H9 (cell line): ENCODE results near the gene LGALS12. TPM values are rescaled to one million over a fixed set of nuclear protein-coding genes. Genes with fewer than 3 reads are reported as not detected.
A peak's percentile ranks its signal among the peaks of the same experiment; 100 is the strongest.
"Not testable (repeated sequence)": the region's sequence is repeated elsewhere in the genome, so short reads cannot be mapped to it uniquely, and the experiment has no call there.

ENCODE experiments used
- DNase-seq: peaks from one replicate; pipeline ENCODE4 v3.0.0-alpha.2; 2017
- H2AFZ ChIP-seq: one replicate; pipeline ENCODE4 v1.6.1; 2013; ENCODE audit warnings: mild to moderate bottlenecking, low read length, control low read depth, moderate library complexity
- H2AK5ac ChIP-seq: 2 replicates; pipeline ENCODE4 v1.6.1; 2013; ENCODE audit warnings: low read length, control low read depth, mixed read lengths; ENCODE audit not compliant: insufficient read length
- H2BK120ac ChIP-seq: one replicate; pipeline ENCODE4 v1.6.1; 2013; ENCODE audit warnings: low read depth, mild to moderate bottlenecking, low read length, control low read depth, inconsistent platforms; ENCODE audit not compliant: poor library complexity, severe bottlenecking
- H2BK12ac ChIP-seq: 2 replicates; pipeline ENCODE4 v1.6.1; 2013; ENCODE audit warnings: low read length, control low read depth, mixed read lengths, low read depth; ENCODE audit not compliant: insufficient read length
- H2BK15ac ChIP-seq: 2 replicates; pipeline ENCODE4 v1.6.1; 2013; ENCODE audit warnings: low read depth, low read length, control low read depth
- H2BK20ac ChIP-seq: one replicate; pipeline ENCODE4 v1.6.1; 2013; ENCODE audit warnings: low read depth, mild to moderate bottlenecking, low read length, control low read depth, inconsistent platforms; ENCODE audit not compliant: poor library complexity, severe bottlenecking
- H2BK5ac ChIP-seq: 2 replicates; pipeline ENCODE4 v1.6.1; 2013; ENCODE audit warnings: low read length, control low read depth, mixed read lengths; ENCODE audit not compliant: insufficient read length
- H3K14ac ChIP-seq: 2 replicates; pipeline ENCODE4 v1.6.1; 2013; ENCODE audit warnings: low read length, control low read depth; ENCODE audit not compliant: insufficient read depth
- H3K18ac ChIP-seq: 2 replicates; pipeline ENCODE4 v1.6.1; 2013; ENCODE audit warnings: low read depth, mild to moderate bottlenecking, mixed read lengths, low read length, control low read depth; ENCODE audit not compliant: insufficient read length
- H3K23ac ChIP-seq: 2 replicates; pipeline ENCODE4 v1.6.1; 2013; ENCODE audit warnings: low read length, control low read depth, mixed read lengths, low read depth; ENCODE audit not compliant: insufficient read length
- H3K23me2 ChIP-seq: 2 replicates; pipeline ENCODE4 v1.6.1; 2013; ENCODE audit warnings: low read depth, mild to moderate bottlenecking, mixed read lengths, low read length, control low read depth; ENCODE audit not compliant: insufficient read length, poor library complexity, severe bottlenecking
- H3K27ac ChIP-seq: 2 replicates; pipeline ENCODE4 v1.5.1; 2013; ENCODE audit warnings: low read length, control low read depth, mixed read lengths, low read depth; ENCODE audit not compliant: insufficient read length
- H3K27me3 ChIP-seq: 2 replicates; pipeline ENCODE4 v1.6.1; 2013; ENCODE audit warnings: low read length, control low read depth, inconsistent platforms; ENCODE audit not compliant: insufficient read depth
- H3K4ac ChIP-seq: 2 replicates; pipeline ENCODE4 v1.6.1; 2013; ENCODE audit warnings: low read depth, mild to moderate bottlenecking, control low read depth, inconsistent platforms, low read length, moderate library complexity
- H3K4me1 ChIP-seq: 2 replicates; pipeline ENCODE4 v1.6.1; 2013; ENCODE audit warnings: low read length, control low read depth, inconsistent platforms; ENCODE audit not compliant: insufficient read depth
- H3K4me2 ChIP-seq: 2 replicates; pipeline ENCODE4 v1.6.1; 2013; ENCODE audit warnings: low read length, control low read depth, mixed read lengths; ENCODE audit not compliant: insufficient read length, insufficient read depth
- H3K56ac ChIP-seq: 2 replicates; pipeline ENCODE4 v1.6.1; 2013; ENCODE audit warnings: low read depth, mild to moderate bottlenecking, mixed read lengths, low read length, control low read depth; ENCODE audit not compliant: insufficient read length
- H3K79me1 ChIP-seq: 2 replicates; pipeline ENCODE4 v1.6.1; 2013; ENCODE audit warnings: low read depth, mild to moderate bottlenecking, moderate library complexity, low read length, control low read depth, inconsistent platforms; ENCODE audit not compliant: insufficient read depth, poor library complexity, severe bottlenecking
- H3K79me2 ChIP-seq: 2 replicates; pipeline ENCODE4 v1.6.1; 2013; ENCODE audit warnings: low read length, control low read depth, inconsistent platforms; ENCODE audit not compliant: insufficient read depth
- H3K9ac ChIP-seq: 2 replicates; pipeline ENCODE4 v1.6.1; 2013; ENCODE audit warnings: low read length, control low read depth, mixed read lengths; ENCODE audit not compliant: insufficient read length; ENCODE audit errors: extremely low read depth
- H3K9me3 ChIP-seq: one replicate; pipeline ENCODE4 v1.6.1; 2013; ENCODE audit warnings: low read depth, low read length, inconsistent platforms; ENCODE audit not compliant: control insufficient read depth
- H3T11ph ChIP-seq: one replicate; pipeline ENCODE4 v1.6.1; 2013; ENCODE audit warnings: mild to moderate bottlenecking, low read length, control low read depth, inconsistent platforms
- H4K20me1 ChIP-seq: one replicate; pipeline ENCODE4 v1.6.1; 2013; ENCODE audit not compliant: control insufficient read depth, insufficient read length, insufficient read depth
- H4K5ac ChIP-seq: 2 replicates; pipeline ENCODE4 v1.6.1; 2013; ENCODE audit warnings: low read depth, mild to moderate bottlenecking, mixed read lengths, low read length, control low read depth; ENCODE audit not compliant: insufficient read length
- H4K8ac ChIP-seq: replicated peaks from 2 replicates; pipeline ENCODE4 v1.6.1; 2013; ENCODE audit warnings: low read length, control low read depth, mixed read lengths, low read depth; ENCODE audit not compliant: insufficient read length
- H4K91ac ChIP-seq: 2 replicates; pipeline ENCODE4 v1.6.1; 2013; ENCODE audit warnings: low read depth, mild to moderate bottlenecking, moderate library complexity, mixed read lengths, low read length, control low read depth; ENCODE audit not compliant: insufficient read length
- H3K27ac Mint-ChIP-seq, 3 experiments: 2 replicates in 2 of 3; 3 replicates in 1 of 3; pipeline ENCODE4 v1.8.0; 2020 to 2021; ENCODE audit warnings: mixed read lengths in 3 of 3, mild to moderate bottlenecking in 1 of 3, moderate library complexity in 1 of 3
- H3K27me3 Mint-ChIP-seq: 2 replicates; pipeline ENCODE4 v1.8.0; 2021; ENCODE audit warnings: low read depth, mild to moderate bottlenecking, moderate library complexity, mixed read lengths
- H3K36me3 Mint-ChIP-seq, 3 experiments: 2 replicates in 2 of 3; 3 replicates in 1 of 3; pipeline ENCODE4 v1.8.0; 2020 to 2021; ENCODE audit warnings: low read depth in 3 of 3, mixed read lengths in 3 of 3; ENCODE audit not compliant: insufficient read depth in 1 of 3
- H3K4me1 Mint-ChIP-seq, 2 experiments: 2 replicates each; pipeline ENCODE4 v1.8.0; 2020; ENCODE audit warnings: mixed read lengths in 2 of 2
- H3K4me3 Mint-ChIP-seq, 2 experiments: 2 replicates in 1 of 2; 3 replicates in 1 of 2; pipeline ENCODE4 v1.8.0; 2020 to 2021; ENCODE audit warnings: mild to moderate bottlenecking in 2 of 2, mixed read lengths in 2 of 2, moderate library complexity in 1 of 2
- H3K9me3 Mint-ChIP-seq, 2 experiments: 2 replicates in 1 of 2; 3 replicates in 1 of 2; pipeline ENCODE4 v1.8.0; 2020; ENCODE audit warnings: mild to moderate bottlenecking in 2 of 2, mixed read lengths in 2 of 2, moderate library complexity in 1 of 2
- WGBS: extraction: QIAGEN DNeasy Blood & Tissue Kit; methylation state at CpG from one replicate; pipeline ENCODE4 v1.1.7; 2013; ENCODE audit warnings: missing lambda C conversion rate, low lambda C conversion rate, mixed read lengths; ENCODE audit not compliant: insufficient read length; ENCODE audit errors: extremely low coverage; 5-methylcytosine and 5-hydroxymethylcytosine counted together
- total RNA-seq: library from RNA; stranded (reverse); gene quantifications from 2 replicates; pipeline ENCODE4 v1.2.1, GENCODE V29; 2021

LGALS12 gene
- total RNA-seq, 1 experiment from 2014 or later = 1.9 TPM

- not testable (repeated sequence) for H2BK15ac ChIP-seq, H3K23ac ChIP-seq, H4K91ac ChIP-seq, H3K27me3 Mint-ChIP-seq, H4K8ac ChIP-seq, H3K4me2 ChIP-seq, DNase-seq, H3K56ac ChIP-seq, H3K79me1 ChIP-seq, H3K27me3 ChIP-seq, H4K5ac ChIP-seq, H2AFZ ChIP-seq, H3K23me2 ChIP-seq, H3K9me3 ChIP-seq, H3T11ph ChIP-seq, H4K20me1 ChIP-seq, H3K79me2 ChIP-seq, H2BK5ac ChIP-seq, H3K4ac ChIP-seq
- Mint-ChIP-seq H3K36me3 (peaks cover 6 to 22% (median 15%) of the 10 kb centered on the region in 3 experiments), H3K9me3 (peaks cover 24 to 30% of the 10 kb centered on the region in 2 experiments), H3K4me1 (peaks cover 53 to 56% of the 10 kb centered on the region in 2 experiments), H3K27ac (peak overlapping the region; percentile 95 to 98 (median 97); a peak in 5 of 7 replicates), H3K4me3 (peak overlapping the region in 1 of 2 experiments; percentile 50; a peak in 1 of 5 replicates)
- Histone ChIP-seq H2BK20ac (peak overlapping the region; percentile 32), H2BK12ac (peak overlapping the region; percentile 66), H2BK120ac (peak overlapping the region; percentile 88), H3K14ac (peak overlapping the region; percentile 38; the same call in 1 of the 2 replicates), H3K4me1 (peaks cover 15% of the 10 kb centered on the region; the same call in 1 of the 2 replicates), H3K18ac (peak overlapping the region; percentile 85), H2AK5ac (peak overlapping the region; percentile 42), H3K9ac (peak overlapping the region; percentile 12), H3K27ac (peak overlapping the region; percentile 88)
- no CpG with 5 or more reads among the region's 3 CpGs for WGBS
These were observed 22.9 kb downstream of the LGALS12 start for GRCh38 chr11:63528729-63529278.

GRCh38 chr11:63529373-63529772, 23.5 kb downstream of the LGALS12 start:
- peaks cover 6 to 16% (median 10%) of the 10 kb centered on the region in 3 experiments for H3K36me3 Mint-ChIP-seq
- H2BK12ac ChIP-seq, H4K20me1 ChIP-seq, H2AK5ac ChIP-seq, H3K4ac ChIP-seq, H3K9ac ChIP-seq, H3K79me2 ChIP-seq, H3K4me2 ChIP-seq, H2AFZ ChIP-seq, H4K5ac ChIP-seq, H2BK5ac ChIP-seq, H3K56ac ChIP-seq, H3K23ac ChIP-seq, H3K79me1 ChIP-seq, H2BK15ac ChIP-seq, H3T11ph ChIP-seq, H3K27me3 ChIP-seq, H3K27me3 Mint-ChIP-seq, H4K8ac ChIP-seq, H4K91ac ChIP-seq, H3K9me3 ChIP-seq, H3K14ac ChIP-seq, H3K23me2 ChIP-seq: not testable (repeated sequence)
- Histone ChIP-seq H3K18ac (peak overlapping the region; percentile 85), H2BK120ac (peak overlapping the region; percentile 50), H3K27ac (peak overlapping the region; percentile 88), H3K4me1 (peaks cover 15% of the 10 kb centered on the region; the same call in 1 of the 2 replicates), H2BK20ac (peak overlapping the region; percentile 97)
- H3K4me3 Mint-ChIP-seq = peak overlapping the region; percentile 47 to 50; a peak in 4 of 5 replicates
- whole genome bisulfite sequencing = no CpG with 5 or more reads among the region's 6 CpGs
- peak overlapping the region; percentile 95 to 98 (median 97) for H3K27ac Mint-ChIP-seq
- peaks cover 59 to 61% of the 10 kb centered on the region in 2 experiments for H3K4me1 Mint-ChIP-seq
- peak; percentile 76 for DNase-seq
- peaks cover 19 to 24% of the 10 kb centered on the region in 2 experiments for H3K9me3 Mint-ChIP-seq
